ENCODE measurements around the gene AKT2.
A peak's percentile ranks its signal among the peaks of the same experiment; 100 is the strongest.

AKT2 gene

DNA sequence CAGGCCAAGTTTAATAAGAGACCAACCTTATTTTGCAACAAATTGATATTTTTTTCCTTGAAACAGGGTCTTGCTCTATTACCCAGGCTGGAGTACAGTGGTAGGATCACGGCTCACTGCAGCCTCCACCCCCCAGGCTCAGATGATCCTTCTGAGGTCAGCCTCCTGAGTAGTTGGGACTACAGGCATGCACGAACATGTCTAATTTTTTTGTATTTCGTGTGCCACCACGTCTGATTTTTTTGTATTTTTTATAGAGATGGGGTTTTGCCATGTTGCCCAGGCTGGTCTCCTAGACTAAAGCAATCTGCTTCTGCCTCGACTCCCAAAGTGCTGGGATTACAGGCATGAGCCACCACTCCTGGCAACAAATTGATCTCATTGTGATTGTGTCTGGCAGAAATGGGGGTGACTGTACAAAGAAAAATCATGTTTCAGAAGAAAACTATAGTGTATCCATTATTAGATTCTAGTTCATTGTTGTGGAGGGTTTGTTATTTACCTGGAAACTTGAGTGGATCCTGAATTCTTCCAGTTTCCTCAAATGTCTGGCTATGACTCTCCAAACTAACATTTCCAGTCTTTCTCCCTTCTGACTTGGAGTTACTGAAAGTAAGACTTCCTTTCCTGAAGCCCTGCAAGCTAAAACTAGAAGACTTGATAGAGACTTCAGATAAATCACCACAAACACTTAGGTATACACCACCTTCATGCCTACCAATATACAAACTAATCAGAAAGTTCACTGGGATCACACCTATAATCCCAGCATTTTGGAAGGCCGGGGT, 17.3 kb upstream of the AKT2 start:
- DNase-seq (ENCODE audit: low read depth in 1 of 2, low spot score in 1 of 2) = no peak

DNA sequence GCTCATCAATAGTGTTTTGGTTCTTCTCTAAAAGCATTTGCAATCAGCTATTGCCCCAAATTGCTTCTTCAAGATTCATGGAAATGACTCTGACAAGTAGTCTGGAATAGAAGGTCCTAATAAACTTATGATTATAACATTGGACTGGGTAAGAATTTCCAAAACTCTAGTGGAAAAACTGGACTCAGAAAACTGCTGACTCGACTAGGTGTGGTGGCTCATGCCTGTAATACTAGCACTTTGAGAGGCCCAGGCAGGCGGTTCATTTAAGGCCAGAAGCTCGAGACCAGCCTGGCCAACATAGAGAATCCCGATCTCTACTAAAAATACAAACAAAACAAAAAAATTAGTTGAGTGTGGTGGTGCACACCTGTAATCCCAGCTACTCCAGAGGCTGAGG, 15.5 kb upstream of the AKT2 start:
- DNase-seq (ENCODE audit: low read depth in 1 of 2, low spot score in 1 of 2) = no peak

DNA sequence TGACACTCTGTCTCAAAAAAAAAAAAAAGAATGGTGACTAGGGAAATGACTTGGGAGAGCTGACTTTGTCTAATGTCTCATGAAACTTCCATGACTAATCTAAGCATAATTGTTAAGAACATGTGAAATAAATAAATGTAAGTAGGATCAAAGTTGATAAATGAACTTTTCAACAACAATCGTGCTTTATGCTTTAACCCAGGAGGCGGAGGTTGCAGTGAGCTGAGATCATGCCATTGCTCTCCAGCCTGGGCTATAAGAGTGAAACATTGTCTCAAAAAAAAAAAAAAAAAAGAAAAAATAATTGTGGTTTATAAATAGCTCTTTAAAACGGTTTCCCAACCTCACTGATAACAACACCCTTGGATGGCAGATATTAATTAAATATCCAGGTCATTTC, 12.9 kb upstream of the AKT2 start:
- DNase-seq (ENCODE audit: low read depth in 1 of 2, low spot score in 1 of 2) = no peak

DNA sequence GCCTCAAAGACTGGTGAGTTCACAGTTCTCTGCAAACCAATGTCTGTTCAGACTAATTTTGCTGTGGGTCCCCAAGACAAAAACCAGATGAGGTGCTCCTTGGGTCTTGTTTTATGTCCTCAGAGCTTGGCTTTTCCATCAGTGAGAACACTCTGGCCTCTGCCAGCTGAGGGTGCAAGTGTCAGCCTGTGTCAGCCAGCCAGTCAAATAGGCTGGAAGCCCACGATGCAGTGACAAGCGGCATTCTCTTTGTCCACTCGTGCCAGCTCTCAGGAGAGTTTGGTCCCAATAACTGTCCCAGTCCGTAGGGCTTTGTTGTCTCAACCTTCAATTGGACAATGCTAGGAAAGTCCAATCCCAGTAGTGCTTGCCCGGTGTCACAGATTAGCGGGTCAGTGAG, 9.4 kb upstream of the AKT2 start:
- DNase-seq (ENCODE audit: low read depth in 1 of 2, low spot score in 1 of 2) = no peak

DNA sequence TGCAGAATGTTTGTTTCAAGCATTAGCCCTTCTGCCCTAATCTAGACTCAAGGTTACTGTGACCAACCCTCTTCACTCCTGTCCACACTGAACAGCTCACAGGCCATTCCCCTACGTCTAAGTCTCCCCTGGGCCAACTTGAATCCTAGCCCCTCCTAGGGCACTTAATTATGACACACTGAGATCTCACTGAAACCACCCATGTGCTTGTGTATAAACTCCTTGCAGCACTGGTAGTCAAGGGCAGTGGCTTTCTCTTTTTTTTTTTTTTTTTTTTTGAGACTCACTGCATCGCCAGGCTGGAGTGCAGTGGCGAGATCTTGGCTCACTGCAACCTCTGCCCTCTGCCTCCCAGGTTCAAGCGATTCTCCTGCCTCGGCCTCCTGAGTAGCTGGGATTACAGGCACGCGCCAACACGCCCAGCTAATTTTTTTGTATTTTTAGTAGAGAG, 1.9 kb upstream of the AKT2 start:
- no peak for DNase-seq (ENCODE audit: low read depth in 1 of 2, low spot score in 1 of 2)

DNA sequence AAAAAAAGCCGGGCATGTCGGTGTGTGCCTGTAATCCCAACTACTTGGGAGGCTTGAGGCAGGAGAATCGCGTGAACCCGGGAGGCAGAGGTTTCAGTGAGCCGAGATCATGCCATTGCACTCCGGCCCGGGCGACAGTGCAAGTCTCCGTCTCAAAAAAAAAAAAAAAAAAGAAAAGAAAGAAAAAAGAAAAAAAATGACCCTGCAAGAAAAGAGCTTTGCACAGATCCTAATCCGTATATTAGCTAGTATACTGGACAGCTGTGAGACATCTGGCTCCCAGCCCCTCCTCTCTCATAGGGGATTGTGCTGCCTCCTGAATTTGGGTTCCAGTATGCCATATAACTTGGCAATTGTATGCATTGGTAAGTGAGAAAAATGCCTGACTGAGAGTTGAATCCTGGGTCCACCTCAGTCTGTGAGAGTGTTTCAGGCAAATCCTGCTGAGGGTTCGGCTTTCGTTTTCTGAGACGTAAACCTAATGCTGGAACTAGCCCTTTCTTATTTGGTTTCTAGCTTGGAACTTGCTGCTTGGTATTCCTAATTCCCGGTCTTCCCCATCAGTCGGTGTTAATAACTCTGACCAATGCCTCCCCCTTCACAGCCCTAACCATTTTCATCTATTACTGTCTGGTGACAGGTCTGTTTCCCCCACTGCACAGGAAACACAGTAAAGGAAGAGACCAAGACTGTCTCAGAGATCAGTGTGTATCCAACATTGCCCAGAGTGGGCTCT, 1.3 kb upstream of the AKT2 start:
- no peak for DNase-seq (ENCODE audit: low read depth in 1 of 2, low spot score in 1 of 2)

DNA sequence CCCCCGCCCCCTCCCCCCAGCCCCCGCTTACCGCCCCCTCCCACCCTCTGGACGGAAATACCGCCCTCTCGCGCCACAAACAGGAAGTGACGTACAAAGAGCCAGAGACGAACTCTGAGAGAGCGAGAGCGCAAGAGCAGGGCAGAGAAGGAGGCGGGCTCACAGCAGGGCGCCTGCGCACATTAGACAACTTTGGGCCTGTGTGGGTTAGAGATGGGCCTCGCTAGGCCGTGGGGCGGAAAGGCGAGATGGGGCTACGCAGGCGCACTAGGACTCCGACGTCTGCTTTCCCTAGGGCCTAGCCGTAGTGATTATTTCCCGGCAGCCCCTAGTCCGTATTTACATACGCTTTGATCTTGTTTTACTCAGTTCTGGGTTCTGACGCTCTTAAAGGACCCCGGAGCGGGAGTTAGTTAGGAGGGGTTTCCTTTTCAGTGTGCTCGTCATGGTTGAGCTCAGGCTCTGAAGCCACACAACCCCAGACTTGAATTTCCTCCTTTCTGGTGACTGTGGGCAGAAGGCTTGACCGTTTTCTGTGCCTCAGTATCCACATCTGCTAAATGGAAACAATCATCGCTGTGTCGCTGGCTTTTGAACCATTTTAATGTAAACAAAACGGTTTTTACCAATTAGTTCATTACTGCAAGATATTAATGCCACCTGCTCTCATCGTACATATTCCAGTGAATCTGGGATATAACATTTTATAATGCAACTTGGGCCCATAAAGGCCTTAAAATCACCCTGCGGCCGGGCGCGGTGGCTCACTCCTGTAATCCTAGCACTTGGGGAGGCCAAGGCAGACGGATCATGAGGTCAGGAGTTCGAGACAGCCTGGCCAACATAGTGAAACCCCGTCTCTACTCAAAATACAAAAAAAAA, 449 bp upstream of the AKT2 start:
- peak; percentile 92 to 97 for DNase-seq (ENCODE audit: low read depth in 1 of 2, low spot score in 1 of 2)

DNA sequence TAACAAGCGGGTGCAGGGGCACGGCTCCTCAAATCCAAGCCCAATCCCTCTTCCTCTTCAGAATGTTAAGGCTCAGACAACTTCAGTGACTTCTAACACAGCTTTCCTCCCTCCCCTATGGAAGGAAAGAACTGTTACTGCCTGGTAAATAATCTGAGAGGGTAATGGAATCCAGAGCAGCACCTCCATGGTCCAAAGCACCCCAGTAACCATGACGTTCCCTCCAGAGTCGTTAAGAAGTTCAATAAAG, 969 bp downstream of the AKT2 start:
- no peak for DNase-seq (ENCODE audit: low read depth in 1 of 2, low spot score in 1 of 2)

DNA sequence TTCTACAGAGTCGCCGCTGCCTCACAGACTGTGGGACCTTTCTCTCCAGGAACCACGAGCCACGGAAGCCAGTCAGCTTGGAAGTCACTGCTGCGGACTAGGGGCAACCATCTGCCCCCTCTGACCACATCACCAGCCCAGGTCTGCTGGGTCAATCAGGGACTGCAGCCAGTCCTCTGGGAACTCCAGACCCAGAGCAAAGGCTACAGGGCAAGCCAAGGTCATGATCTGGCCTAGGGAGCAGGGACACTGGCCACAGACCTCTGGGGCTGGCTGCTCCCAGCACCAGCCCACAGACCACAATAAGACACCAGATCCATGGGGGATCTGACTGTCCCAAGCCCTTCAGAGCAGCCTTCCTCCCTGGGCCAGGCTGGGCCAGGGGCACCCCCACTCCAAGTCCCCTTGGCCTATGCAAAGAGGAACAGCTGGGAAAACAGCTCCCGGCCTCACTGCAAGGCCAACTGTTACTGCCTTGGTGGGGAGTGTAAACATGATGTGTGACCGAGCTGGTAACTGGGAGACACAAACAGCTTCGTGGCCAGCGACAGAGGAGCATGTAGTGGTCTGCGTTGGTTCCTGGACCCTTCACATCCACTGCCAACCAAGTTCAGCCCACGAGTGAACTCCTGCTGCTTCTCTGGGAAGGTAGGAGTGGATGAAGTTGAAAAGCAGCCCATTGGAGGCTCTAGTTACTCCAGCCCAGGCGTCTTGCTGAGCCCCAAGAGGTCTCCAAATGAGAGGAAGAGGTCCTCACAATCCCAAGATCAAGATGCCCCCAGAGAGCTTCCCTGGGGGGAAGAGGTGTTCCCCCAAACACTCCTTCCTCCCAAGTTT, 1.5 kb downstream of the AKT2 start:
- DNase-seq (ENCODE audit: low read depth in 1 of 2, low spot score in 1 of 2) = no peak

DNA sequence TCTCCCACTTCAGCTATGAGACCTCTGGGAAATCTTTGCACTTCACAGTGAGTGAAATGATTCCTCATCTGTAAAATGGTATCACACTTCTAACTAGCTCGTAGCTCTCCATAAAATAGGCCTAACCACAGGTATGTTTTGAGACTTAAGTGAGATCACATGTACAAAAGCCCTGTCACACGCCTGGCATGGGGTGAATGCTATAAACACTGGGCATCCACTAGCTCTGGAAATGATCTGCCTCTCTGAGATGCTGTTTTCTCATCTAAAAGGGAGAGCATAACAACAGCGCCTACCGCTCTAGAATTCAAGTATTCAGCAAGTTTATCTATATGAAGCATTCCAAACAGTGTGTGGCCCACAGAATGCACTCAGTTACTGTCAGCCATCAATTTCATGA, 2.2 kb downstream of the AKT2 start:
- DNase-seq (ENCODE audit: low read depth in 1 of 2, low spot score in 1 of 2) = no peak

DNA sequence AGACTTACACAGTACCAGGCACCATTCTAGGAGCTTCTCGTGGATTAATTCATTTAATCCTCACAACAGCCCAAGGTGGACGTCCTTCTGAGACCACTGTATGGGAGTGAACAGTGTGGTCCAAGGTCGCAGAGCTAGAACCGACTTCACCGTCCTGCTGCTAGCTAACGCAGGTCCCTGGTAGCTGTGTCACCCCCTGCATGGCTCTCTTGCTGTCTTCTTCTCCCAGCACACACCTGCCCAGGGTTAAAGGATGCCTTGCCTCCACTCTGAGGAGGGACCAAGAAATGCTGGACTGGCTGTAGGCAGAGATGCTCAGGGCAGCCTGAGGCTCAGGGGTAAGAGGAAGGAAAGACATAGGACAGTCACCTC, 3.0 kb downstream of the AKT2 start:
- DNase-seq (ENCODE audit: low read depth in 1 of 2, low spot score in 1 of 2) = no peak

DNA sequence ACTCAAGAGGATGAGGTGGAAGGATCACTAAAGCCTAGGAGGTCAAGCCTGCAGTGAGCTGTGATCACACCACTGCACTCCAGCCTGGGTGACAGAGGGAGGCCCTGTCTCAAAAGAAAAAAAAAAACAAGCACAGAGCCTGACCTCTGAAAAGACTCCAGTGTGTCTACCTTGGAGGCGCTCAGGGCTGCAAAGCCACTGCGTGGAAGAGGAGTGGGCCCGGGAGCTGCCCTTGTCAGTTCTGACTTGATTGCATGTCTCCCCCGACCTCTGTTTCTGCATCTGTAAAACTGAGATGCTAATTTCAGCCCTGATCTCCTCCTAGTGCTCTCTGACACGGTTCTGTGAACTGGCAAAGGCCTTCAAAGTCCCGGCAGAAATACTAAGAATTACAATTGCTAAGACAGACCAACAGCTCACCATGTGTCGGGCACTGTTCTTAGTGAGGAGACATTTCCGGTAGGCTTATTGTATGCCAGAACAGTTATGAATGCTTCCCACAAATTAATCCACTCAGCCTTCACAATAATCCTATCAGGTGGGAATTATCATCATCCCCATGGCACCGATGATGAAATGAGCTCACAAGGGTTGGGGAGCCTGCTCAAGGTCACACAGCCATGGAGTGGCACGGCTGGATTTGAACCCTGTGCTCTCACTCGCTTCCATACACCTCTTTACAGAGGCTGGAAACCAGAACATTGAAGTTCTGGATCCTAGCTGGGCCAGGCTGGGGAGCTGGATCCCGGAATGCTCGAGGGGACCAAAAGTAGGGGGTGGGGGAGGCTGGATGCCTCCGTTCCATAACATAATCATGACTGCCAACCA, 3.5 kb downstream of the AKT2 start:
- DNase-seq (ENCODE audit: low read depth in 1 of 2, low spot score in 1 of 2) = no peak

DNA sequence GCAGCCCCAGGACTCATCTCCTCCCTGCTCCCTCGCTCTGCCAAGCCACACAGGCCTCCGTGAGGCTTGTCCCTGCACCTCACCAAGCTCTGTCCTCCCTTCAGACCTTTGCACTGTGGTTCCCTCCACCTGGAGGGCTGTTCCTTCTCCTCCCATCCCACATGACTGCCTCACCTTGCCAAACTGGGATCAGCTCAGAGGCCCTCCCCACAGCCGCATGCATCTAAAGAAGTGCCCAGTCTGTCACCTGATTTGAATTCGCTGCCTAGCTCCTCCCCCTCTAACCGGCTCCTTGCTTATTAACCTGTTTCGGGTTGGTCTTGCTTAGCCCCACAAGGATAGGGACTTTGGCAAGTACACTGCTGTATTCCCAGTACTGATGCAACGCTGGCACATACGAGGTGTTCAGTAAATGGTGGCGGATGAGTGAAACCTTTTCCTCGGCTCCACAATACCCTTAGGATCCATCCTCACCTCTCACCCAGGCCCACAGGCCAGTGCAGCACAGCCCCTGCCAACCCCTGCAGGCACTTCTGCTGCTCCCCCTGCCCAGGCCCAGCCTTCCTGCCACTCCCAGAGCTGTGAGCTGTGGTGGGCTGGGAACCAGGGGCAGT, 4.4 kb downstream of the AKT2 start:
- no peak for DNase-seq (ENCODE audit: low read depth in 1 of 2, low spot score in 1 of 2)

DNA sequence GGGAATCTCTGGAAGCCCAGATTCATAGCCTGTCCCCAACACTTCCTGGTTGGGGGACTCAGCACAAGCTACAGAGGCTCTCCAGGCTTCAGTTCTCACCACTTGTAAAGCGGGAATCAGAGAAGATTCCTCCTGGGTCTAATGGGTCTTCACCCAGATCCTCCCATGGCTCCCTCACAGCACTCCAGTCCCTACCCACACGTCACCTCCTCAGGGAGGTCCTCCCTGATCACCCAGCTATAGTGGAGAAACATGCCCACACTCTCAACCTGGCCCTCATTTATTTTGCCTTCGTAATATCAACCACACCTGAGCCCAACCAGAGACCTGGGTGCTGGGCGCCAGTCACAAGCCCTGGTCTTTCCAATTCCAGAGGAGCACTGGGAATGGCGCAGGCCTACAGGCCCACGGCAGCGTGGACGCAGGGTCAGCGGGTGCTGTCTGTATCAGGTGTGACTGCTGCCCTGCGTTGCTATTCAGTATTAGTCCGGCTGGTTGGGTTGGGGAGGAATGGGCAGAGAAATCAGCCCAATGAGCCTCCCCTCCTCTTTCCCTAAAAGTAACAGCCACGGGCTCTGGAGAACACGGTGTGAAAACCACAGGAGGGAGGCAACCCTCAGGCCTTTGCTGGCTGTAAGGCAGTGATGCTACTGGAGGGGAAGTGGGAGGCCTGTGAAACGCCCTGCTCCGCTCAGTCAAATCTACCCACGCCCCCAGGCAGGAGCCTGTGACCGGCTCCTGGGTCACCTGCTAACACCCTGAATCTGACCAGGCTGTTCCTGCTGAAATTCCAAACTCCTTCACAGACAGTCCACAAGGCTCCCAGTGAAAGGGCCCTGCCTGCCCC, 5.2 kb downstream of the AKT2 start:
- no peak for DNase-seq (ENCODE audit: low read depth in 1 of 2, low spot score in 1 of 2)

DNA sequence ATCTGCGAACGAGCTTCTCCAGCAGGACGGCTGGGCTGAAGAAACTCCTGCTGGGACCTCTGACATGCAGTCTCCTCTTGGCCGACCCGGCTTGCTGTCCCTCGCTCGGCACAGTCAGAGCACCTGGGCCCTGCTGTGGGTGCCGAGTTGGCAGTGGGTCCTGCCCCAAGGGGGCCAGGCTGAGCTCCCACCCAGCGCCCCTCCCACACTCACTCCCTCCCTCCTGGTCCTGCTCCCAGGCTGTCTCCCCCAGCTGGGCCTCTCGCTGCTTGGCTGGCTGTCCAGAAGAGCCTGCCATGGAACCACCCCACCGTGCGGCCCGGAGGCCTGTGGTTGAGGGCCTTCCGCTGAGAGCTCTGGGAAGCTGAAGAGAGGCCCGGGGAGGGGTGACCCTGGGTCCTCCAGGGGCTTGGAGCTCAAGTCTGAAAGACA, 6.0 kb downstream of the AKT2 start:
- DNase-seq (ENCODE audit: low read depth in 1 of 2, low spot score in 1 of 2) = no peak

DNA sequence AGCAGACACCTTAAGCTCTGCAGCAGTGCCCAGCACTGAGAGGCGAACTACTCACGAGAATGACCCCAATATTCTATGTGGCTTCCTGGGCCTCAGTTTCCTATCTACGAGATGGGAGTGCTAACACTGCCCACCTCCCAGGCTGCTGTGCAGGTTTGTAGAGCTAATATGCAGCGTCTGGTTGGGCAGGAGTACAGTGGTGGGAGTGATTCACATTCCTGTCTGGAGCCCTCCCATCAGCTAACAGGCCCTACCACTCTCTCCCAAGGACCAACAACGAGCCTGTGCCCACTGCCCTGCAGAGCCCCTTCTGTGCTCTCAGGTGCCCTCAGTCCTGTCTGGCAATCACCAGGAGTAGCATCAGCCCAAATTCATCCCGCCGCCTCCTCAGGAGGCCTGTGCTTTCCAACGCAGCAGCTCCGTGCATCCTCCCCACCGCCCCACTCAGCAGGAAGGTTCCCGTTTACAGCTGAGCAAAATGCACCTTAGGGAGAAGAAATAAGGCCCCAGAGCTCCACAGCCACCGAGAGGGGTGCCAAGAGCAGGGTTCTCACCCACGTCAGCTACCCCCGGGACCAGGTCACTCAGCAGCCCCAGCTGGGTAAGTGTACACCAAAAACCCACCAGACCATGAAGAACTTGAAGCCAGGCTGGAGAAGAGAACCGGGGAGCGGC, 6.6 kb downstream of the AKT2 start:
- no peak for DNase-seq (ENCODE audit: low read depth in 1 of 2, low spot score in 1 of 2)

DNA sequence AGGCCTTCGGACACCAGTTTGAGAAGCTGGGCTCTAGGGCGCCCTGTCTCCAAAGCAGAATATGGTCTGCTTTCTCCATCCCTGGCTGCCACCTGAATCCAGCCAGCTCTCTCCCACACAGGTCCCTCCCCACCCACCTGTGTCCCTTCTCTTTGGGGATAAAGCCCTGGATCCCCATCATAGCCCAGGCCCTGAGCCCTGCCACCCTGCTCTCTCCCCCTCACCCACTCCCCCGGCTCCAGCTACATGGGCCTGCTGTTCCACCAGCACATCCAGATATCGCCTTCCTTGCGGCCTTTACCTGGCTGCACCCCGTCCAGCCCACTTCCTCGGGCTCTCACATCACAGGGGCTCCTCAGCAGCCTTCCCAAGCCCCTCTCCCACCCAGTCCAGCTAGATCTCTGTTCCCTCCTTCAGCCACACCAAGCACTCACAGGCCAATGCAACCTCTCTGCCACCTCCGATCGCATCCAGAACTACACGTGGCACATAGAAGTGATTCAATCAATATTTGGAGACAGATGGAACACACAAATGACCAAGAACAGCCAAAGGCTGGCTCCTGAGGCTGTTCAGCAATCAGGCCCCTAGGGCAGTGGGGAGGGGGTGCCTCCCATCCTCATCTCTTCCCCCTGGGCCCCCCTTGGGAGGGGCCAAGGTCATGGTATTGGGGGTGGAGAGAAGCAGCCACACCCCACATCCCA, 7.6 kb downstream of the AKT2 start:
- DNase-seq (ENCODE audit: low read depth in 1 of 2, low spot score in 1 of 2) = no peak

Data from activated T-helper 1 cell treated with anti-CD3 and anti-CD28 coated beads, Interleukin-2, amount 50 U/mL, for 16 hours (primary cell).